ENCODE results near the gene DAP3. TPM values are rescaled to one million over a fixed set of nuclear protein-coding genes. Genes with fewer than 3 reads are reported as not detected.

The DAP3 gene
- total and polyA plus RNA-seq, 2 of the 13 experiments (the other 11 are each of a cell fraction or from before 2014, with no cell fraction given), result 129 to 133 TPM

DNA sequence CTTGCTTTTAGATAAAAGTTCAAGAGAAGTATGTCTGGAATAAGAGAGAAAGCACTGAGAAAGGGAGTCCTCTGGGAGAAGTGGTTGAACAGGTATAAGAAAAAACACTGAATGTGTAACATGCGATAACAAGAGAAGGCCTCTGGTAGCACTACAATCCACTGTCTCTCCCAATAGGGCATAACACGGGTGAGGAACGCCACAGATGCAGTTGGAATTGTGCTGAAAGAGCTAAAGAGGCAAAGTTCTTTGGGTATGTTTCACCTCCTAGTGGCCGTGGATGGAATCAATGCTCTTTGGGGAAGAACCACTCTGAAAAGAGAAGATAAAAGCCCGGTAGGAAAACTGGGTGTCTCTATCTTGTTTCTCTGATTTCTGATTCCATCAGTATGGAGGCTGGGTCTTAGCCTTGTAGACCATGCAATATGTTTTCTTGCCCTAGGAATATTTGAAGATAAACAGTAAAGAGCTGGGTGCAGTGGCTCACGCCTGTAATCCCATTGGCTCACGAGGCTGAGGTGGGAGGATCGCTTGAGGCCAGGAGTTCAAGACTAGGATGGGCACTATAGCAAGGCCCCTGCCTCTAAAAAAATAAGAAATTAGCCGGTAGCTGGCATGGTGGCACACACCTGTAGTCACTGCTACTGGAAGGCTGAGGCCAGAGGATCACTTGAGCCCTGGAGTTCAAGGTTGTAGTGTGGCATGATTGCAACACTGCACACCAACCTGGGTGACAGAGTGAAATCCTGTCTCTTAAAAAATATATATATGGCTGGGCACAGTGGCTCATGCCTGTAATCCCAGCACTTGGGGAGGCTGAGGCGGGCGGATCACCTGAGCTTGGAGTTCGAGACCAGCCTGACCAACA, 40.4 kb downstream of the DAP3 start:
- FAIRE-seq (peak; percentile 96), DNase-seq (ENCODE audit: low spot score) (peak; percentile 76), ATAC-seq (peak; percentile 98)
- BruUV-seq (replicated peaks), result no TSS peak
- no peak overlapping the region for H3K4me3 ChIP-seq (replicated peaks in 1 of 3; ENCODE audit: insufficient read depth in 1 of 3, low read depth in 2 of 3, low read length in 3 of 3)
- H3K36me3 ChIP-seq (replicated peaks in 1 of 2; ENCODE audit: control insufficient read depth in 1 of 2, insufficient read depth in 2 of 2, low read length in 2 of 2), result peaks cover 2 to 20% of the 10 kb centered on the region in 2 experiments; a peak in 3 of 5 replicates
- no peaks in the 10 kb centered on the region for H3K27me3 ChIP-seq (ENCODE audit: control insufficient read depth in 1 of 2, insufficient read depth in 2 of 2, low read length in 2 of 2)
- no peak overlapping the region for H3K4me2 ChIP-seq (ENCODE audit: low read depth, low read length)
- H3K79me2 ChIP-seq (ENCODE audit: insufficient read depth, low read length), result no peaks in the 10 kb centered on the region
- in situ Hi-C loops (cut with HindIII; ENCODE audit: extremely low pct_ligation_motif_present, low pct_unique_long_range_greater_than_20kb) (no loop called here), intact Hi-C loops (cut with micrococcal nuclease; ENCODE audit: unreplicated experiment) (no loop called here)
- POLR2A ChIA-PET, result interaction anchor here (1.2 kb wide), 1 partner anchor 15 kb away, joined by 3 read pairs; no protein-coding TSS in a partner anchor
- WGBS (ENCODE audit: low lambda C conversion rate), result 70% methylated on average over 12 of the region's 12 CpGs
- CTCF ChIA-PET (ENCODE audit: low intra/inter-chr PET ratio, low total read pairs), result no interaction called here
- TF ChIP-seq SMC3 (IDR thresholded peaks at IDR 0.05; ENCODE audit: low read length), result peak; percentile 56
- TF ChIP-seq RELA (CRISPR knock-in tag; IDR thresholded peaks at IDR 0.05), result no peak
- peak; percentile 40; the same call in 1 of the 2 replicates for TF ChIP-seq MAFF (IDR thresholded peaks at IDR 0.05; ENCODE audit: low read depth, low read length)
- TF ChIP-seq STAG1 (CRISPR knock-in tag; IDR thresholded peaks at IDR 0.05), result peak; percentile 72
- peak; percentile 41; the same call in 1 of the 2 replicates for TF ChIP-seq ARID4A (CRISPR knock-in tag; IDR thresholded peaks at IDR 0.05; ENCODE audit: borderline replicate concordance)
- no peak for TF ChIP-seq ATRX (CRISPR knock-in tag; IDR thresholded peaks at IDR 0.05; ENCODE audit: borderline replicate concordance)
- peak; percentile 25; the same call in 1 of the 2 replicates for TF ChIP-seq RAD21 (CRISPR knock-in tag; IDR thresholded peaks at IDR 0.05)
- 0 out of 2 replicates have a peak, but pooled peaks have one; percentile 36 for TF ChIP-seq CEBPB (IDR thresholded peaks at IDR 0.05; ENCODE audit: borderline replicate concordance, low read depth, low read length)
- TF ChIP-seq, protein P1, sequence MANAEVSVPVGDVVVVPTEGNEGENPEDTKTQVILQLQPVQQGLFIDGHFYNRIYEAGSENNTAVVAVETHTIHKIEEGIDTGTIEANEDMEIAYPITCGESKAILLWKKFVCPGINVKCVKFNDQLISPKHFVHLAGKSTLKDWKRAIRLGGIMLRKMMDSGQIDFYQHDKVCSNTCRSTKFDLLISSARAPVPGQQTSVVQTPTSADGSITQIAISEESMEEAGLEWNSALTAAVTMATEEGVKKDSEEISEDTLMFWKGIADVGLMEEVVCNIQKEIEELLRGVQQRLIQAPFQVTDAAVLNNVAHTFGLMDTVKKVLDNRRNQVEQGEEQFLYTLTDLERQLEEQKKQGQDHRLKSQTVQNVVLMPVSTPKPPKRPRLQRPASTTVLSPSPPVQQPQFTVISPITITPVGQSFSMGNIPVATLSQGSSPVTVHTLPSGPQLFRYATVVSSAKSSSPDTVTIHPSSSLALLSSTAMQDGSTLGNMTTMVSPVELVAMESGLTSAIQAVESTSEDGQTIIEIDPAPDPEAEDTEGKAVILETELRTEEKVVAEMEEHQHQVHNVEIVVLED (CRISPR knock-in tag; IDR thresholded peaks at IDR 0.05; ENCODE audit: borderline replicate concordance), result no peak
- no peak for TF ChIP-seq ZNF496 (CRISPR knock-in tag; IDR thresholded peaks at IDR 0.05; ENCODE audit: insufficient replicate concordance)
- TF ChIP-seq CTCF (CRISPR knock-in tag; IDR thresholded peaks at IDR 0.05), result peak; percentile 73
- peak; percentile 60 for TF ChIP-seq TEAD3 (CRISPR knock-in tag; optimal IDR thresholded peaks at IDR 0.05; ENCODE audit: borderline replicate concordance)
- TF ChIP-seq SAP130 (CRISPR knock-in tag; IDR thresholded peaks at IDR 0.05; ENCODE audit: low read depth), result peak; percentile 45
- no peaks in the 10 kb centered on the region for H4K20me1 ChIP-seq (ENCODE audit: insufficient read depth, low read length)
- H3K9me3 ChIP-seq (ENCODE audit: low read length), result no peaks in the 10 kb centered on the region
- H3K9ac ChIP-seq (ENCODE audit: insufficient read depth, low read depth, low read length), result no peak overlapping the region
- peaks cover 18% of the 10 kb centered on the region for H3K4me1 ChIP-seq (ENCODE audit: insufficient read depth, low read length)
- no peak overlapping the region for H2AFZ ChIP-seq (ENCODE audit: low read length)
- no peak overlapping the region for H3K27ac ChIP-seq (ENCODE audit: extremely low read length, insufficient read depth, low read length)
